Peyer's patch (tissue), 4 donors: Measurements from ENCODE around the gene RAET1G.

ENCODE experiments used
- CTCF ChIP-seq, 6 experiments: fragments of 450-650 bp in 4 of 6; fragments of 200-600 bp in 2 of 6; sonication (generic) in 1 of 6; IDR thresholded peaks; one replicate each; pipeline ENCODE4 v1.5.1; 2017 to 2019; ENCODE audit warnings: antibody characterized with exemption in 6 of 6, mild to moderate bottlenecking in 3 of 6, moderate library complexity in 1 of 6
- POLR2A ChIP-seq, 2 donors: fragments of 450-650 bp; IDR thresholded peaks; one replicate each; pipeline ENCODE4 v1.5.1; 2017; ENCODE audit warnings: antibody characterized with exemption in 2 of 2, mild to moderate bottlenecking in 2 of 2, moderate library complexity in 2 of 2

GRCh38 chr6:149962461-149963211, 39.7 kb upstream of the RAET1G start:
- TF ChIP-seq CTCF (IDR thresholded peaks at IDR 0.05) (no peak), POLR2A (IDR thresholded peaks at IDR 0.05) (no peak)
